HG02571 (cell line): ENCODE measurements around the gene KRT3.

ENCODE experiments used
- ATAC-seq: cut with Tn5 transposase; IDR thresholded peaks from one replicate; pipeline ENCODE4 v1.9.1; 2021; ENCODE audit warnings: mild to moderate bottlenecking, moderate library complexity; ENCODE audit not compliant: unreplicated experiment

The KRT3 gene

GRCh38 chr12:52814710-52815155 is 18.8 kb upstream of the KRT3 start:
- ATAC-seq = no peak

GRCh38 chr12:52813885-52814709 is 18.2 kb upstream of the KRT3 start, which contains the start of gene KRT4:
Gene KRT4, minus strand, starts transcription at chr12:52814116. Its CDS starts 58 bp downstream, at chr12:52814058.
- no peak for ATAC-seq

- no peak for ATAC-seq
These were observed 17.4 kb upstream of the KRT3 start for GRCh38 chr12:52813203-52813819.

GRCh38 chr12:52812749-52813148 is 16.8 kb upstream of the KRT3 start:
- ATAC-seq = no peak

GRCh38 chr12:52812073-52812400 is 16.1 kb upstream of the KRT3 start:
- ATAC-seq = no peak

- no peak for ATAC-seq
These were observed 15.5 kb upstream of the KRT3 start for GRCh38 chr12:52811191-52812072.

- ATAC-seq = no peak
These were observed 14.6 kb upstream of the KRT3 start for GRCh38 chr12:52810554-52810953.

- ATAC-seq = no peak
These were observed 13.2 kb upstream of the KRT3 start for GRCh38 chr12:52809166-52809565.

- no peak for ATAC-seq
These were observed 12.8 kb upstream of the KRT3 start for GRCh38 chr12:52808573-52809160.

GRCh38 chr12:52807544-52808470 is 11.9 kb upstream of the KRT3 start:
- ATAC-seq = no peak

GRCh38 chr12:52806821-52807543 is 11.1 kb upstream of the KRT3 start:
- ATAC-seq = no peak

- no peak for ATAC-seq
These were observed 10.4 kb upstream of the KRT3 start for GRCh38 chr12:52806169-52806811.

- ATAC-seq = no peak
These were observed 9.8 kb upstream of the KRT3 start for GRCh38 chr12:52805739-52806138.

- ATAC-seq = no peak
These were observed 9.1 kb upstream of the KRT3 start for GRCh38 chr12:52805000-52805399.

- no peak for ATAC-seq
These were observed 6.5 kb upstream of the KRT3 start for GRCh38 chr12:52802442-52802841.

- no peak for ATAC-seq
These were observed 5.9 kb upstream of the KRT3 start for GRCh38 chr12:52801773-52802172.

GRCh38 chr12:52800259-52800917 is 4.5 kb upstream of the KRT3 start:
- no peak for ATAC-seq

GRCh38 chr12:52799505-52800211 is 3.7 kb upstream of the KRT3 start:
- no peak for ATAC-seq
